K562 (cell line): ENCODE data around the gene TNFAIP1. TPM values are rescaled to one million over a fixed set of nuclear protein-coding genes. Genes with fewer than 3 reads are reported as not detected.

Experiments used
- CTCF ChIP-seq, 3 experiments: IDR thresholded peaks in 2 of 3; conservative IDR thresholded peaks in 1 of 3; 2 replicates each; pipeline ENCODE4 v1.5.1; 2011 to 2012; ENCODE audit warnings: low read length in 3 of 3, mild to moderate bottlenecking in 3 of 3, control low read depth in 2 of 3, improper control_type of control experiment in 1 of 3, inconsistent platforms in 1 of 3, low read depth in 1 of 3, mixed read lengths in 1 of 3, moderate library complexity in 1 of 3; ENCODE audit not compliant: insufficient read depth in 2 of 3
- FOXK2 ChIP-seq, 2 experiments: fragments of 450-650 bp; IDR thresholded peaks in 1 of 2; conservative IDR thresholded peaks in 1 of 2; 2 replicates each; pipeline ENCODE4 v1.6.1; 2016; ENCODE audit warnings: low read depth in 2 of 2, mild to moderate bottlenecking in 1 of 2
- KDM1A ChIP-seq, 2 experiments: fragments of 450-650 bp; IDR thresholded peaks; 2 replicates each; pipeline ENCODE4 v1.6.1; 2016; ENCODE audit warnings: mild to moderate bottlenecking in 2 of 2
- NFIX ChIP-seq: fragments of 250-450 bp; sonication (Bioruptor Pico); IDR thresholded peaks from 2 replicates; pipeline ENCODE4 v1.4.0; 2020; ENCODE audit warnings: low read depth, mild to moderate bottlenecking, moderate library complexity
- NR2C2 ChIP-seq, 2 experiments: fragments of 200-800 bp in 1 of 2; sonication (Bioruptor generic) in 1 of 2; sonication (generic) in 1 of 2; formaldehyde crosslinking in 1 of 2; IDR thresholded peaks; 2 replicates each; pipeline versions ENCODE4 v1.6.1 to v1.8.0; 2016 to 2022; ENCODE audit warnings: mild to moderate bottlenecking in 1 of 2, missing compliant biosample characterization in 1 of 2, missing genetic modification characterization in 1 of 2, missing genetic modification reagents in 1 of 2
- STAG1 ChIP-seq: sonication (generic); formaldehyde crosslinking; IDR thresholded peaks from 2 replicates; pipeline ENCODE4 v1.5.0; 2020; ENCODE audit warnings: missing genetic modification reagents, borderline replicate concordance
- ZBTB33 ChIP-seq: sonication (generic); formaldehyde crosslinking; IDR thresholded peaks from 2 replicates; pipeline ENCODE4 v1.8.1; 2023; ENCODE audit warnings: mild to moderate bottlenecking, missing genetic modification reagents
- polyA plus RNA-seq, 8 experiments: library from polyadenylated mRNA; depleted of rRNA in 4 of 8; stranded (reverse) in 5 of 8; unstranded in 3 of 8; fragments of >200 nt; fragmentation: Nextera tagmentation in 2 of 8; fragmentation: Illumina TruSeq in 1 of 8; extraction: Ambion mirVana in 2 of 8; extraction: Trizol in 1 of 8; gene quantifications; 2 replicates each; pipeline versions ENCODE4 v1.2.1 to v1.2.3, GENCODE V29; 2011 to 2014; ENCODE audit warnings: inconsistent platforms in 1 of 8, missing spikeins in 1 of 8
- total RNA-seq, 7 experiments: library from RNA; depleted of rRNA in 6 of 7; stranded (reverse); fragments of >200 nt in 6 of 7; fragmentation: Illumina TruSeq in 2 of 7; extraction: Trizol in 2 of 7; gene quantifications; 2 replicates each; pipeline versions ENCODE4 v1.2.1 to v1.2.3, GENCODE V29; 2011 to 2021; ENCODE audit warnings: low replicate concordance in 1 of 7
- TF ChIP-seq, protein P1 (sequence below): fragments of 450-650 bp; formaldehyde crosslinking; IDR thresholded peaks from 2 replicates; pipeline ENCODE4 v1.4.0; 2020; ENCODE audit warnings: mild to moderate bottlenecking, moderate library complexity

The TNFAIP1 gene
- total and polyA plus RNA-seq, 9 of the 15 experiments (the other 6 are each of a cell fraction or from before 2014, with no cell fraction given) = 2.1 to 20.1 (median 8.2) TPM

GRCh38 chr17:28346746-28347246 lies 11.2 kb downstream of the TNFAIP1 start (continued):
- peak; percentile 56 for TF ChIP-seq ZBTB33 (CRISPR knock-in tag)
- TF ChIP-seq, protein P1, sequence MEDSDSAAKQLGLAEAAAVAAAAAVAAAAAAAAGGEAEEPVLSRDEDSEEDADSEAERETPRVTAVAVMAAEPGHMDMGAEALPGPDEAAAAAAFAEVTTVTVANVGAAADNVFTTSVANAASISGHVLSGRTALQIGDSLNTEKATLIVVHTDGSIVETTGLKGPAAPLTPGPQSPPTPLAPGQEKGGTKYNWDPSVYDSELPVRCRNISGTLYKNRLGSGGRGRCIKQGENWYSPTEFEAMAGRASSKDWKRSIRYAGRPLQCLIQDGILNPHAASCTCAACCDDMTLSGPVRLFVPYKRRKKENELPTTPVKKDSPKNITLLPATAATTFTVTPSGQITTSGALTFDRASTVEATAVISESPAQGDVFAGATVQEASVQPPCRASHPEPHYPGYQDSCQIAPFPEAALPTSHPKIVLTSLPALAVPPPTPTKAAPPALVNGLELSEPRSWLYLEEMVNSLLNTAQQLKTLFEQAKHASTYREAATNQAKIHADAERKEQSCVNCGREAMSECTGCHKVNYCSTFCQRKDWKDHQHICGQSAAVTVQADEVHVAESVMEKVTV (CRISPR knock-in tag) = peak; percentile 47; the same call in 1 of the 2 replicates
- TF ChIP-seq CTCF (IDR thresholded peaks at IDR 0.05 in 2 of 3, conservative IDR thresholded peaks at IDR 0.05 in 1 of 3; ENCODE audit: insufficient read depth in 2 of 3, low read depth in 1 of 3, low read length in 3 of 3) = peak; percentile 59 to 70 (median 65)
- TF ChIP-seq NFIX = no peak
- peak; percentile 40 to 71; a peak in 3 of 4 replicates for TF ChIP-seq FOXK2 (conservative IDR thresholded peaks at IDR 0.05 in 1 of 2, IDR thresholded peaks at IDR 0.05 in 1 of 2; ENCODE audit: low read depth in 2 of 2)
- peak; percentile 22; the same call in 1 of the 2 replicates for TF ChIP-seq STAG1 (CRISPR knock-in tag)
- TF ChIP-seq KDM1A (IDR thresholded peaks at IDR 0.05) = peak; percentile 51 to 61
- TF ChIP-seq NR2C2 (CRISPR knock-in tag; IDR thresholded peaks at IDR 0.05) = no peak
- TF ChIP-seq NR2C2 (tag; IDR thresholded peaks at IDR 0.05) = peak; percentile 16; the same call in 1 of the 2 replicates
